VCaP (cell line): ENCODE measurements around the gene C19orf25.

Experiments used
- H3K27ac ChIP-seq: fragments of 450-650 bp; 2 replicates; pipeline ENCODE4 v1.5.1; 2017
- TF ChIP-seq, protein P1 (sequence below): fragments of 450-650 bp; conservative IDR thresholded peaks from 2 replicates; pipeline ENCODE4 v1.5.1; 2017; ENCODE audit warnings: mild to moderate bottlenecking, moderate library complexity

The C19orf25 gene

GRCh38 chr19:1460033-1460995, 18.7 kb downstream of the C19orf25 start:
- no peak overlapping the region for H3K27ac ChIP-seq
- TF ChIP-seq, protein P1, sequence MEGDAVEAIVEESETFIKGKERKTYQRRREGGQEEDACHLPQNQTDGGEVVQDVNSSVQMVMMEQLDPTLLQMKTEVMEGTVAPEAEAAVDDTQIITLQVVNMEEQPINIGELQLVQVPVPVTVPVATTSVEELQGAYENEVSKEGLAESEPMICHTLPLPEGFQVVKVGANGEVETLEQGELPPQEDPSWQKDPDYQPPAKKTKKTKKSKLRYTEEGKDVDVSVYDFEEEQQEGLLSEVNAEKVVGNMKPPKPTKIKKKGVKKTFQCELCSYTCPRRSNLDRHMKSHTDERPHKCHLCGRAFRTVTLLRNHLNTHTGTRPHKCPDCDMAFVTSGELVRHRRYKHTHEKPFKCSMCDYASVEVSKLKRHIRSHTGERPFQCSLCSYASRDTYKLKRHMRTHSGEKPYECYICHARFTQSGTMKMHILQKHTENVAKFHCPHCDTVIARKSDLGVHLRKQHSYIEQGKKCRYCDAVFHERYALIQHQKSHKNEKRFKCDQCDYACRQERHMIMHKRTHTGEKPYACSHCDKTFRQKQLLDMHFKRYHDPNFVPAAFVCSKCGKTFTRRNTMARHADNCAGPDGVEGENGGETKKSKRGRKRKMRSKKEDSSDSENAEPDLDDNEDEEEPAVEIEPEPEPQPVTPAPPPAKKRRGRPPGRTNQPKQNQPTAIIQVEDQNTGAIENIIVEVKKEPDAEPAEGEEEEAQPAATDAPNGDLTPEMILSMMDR = no peak

GRCh38 chr19:1459479-1459878, 19.5 kb downstream of the C19orf25 start:
- TF ChIP-seq, protein P1 = no peak
- no peak overlapping the region for H3K27ac ChIP-seq

DNA sequence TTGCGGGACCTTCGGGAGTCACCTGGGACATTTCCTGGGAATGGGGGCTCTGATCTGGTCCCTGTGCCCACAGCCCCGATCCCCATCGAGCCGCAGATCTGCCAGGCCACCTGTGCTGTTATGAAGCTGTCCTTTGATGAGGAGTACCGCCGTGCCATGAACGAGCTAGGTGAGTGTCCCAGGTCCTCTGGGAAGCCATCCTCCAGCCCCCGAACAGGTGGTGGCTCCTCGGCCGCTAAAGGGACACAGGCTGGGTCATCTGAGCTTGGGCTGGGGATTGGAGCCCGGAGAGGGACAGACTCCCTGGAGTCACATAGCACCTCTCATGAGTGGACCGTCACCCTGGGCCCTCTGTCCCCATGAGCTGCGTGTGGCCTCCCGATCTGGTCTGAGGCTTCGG, 21.1 kb downstream of the C19orf25 start:
- TF ChIP-seq, protein P1 = no peak
- no peak overlapping the region for H3K27ac ChIP-seq

GRCh38 chr19:1457031-1457739, 21.8 kb downstream of the C19orf25 start:
- H3K27ac ChIP-seq = no peak overlapping the region
- TF ChIP-seq, protein P1 = no peak

DNA sequence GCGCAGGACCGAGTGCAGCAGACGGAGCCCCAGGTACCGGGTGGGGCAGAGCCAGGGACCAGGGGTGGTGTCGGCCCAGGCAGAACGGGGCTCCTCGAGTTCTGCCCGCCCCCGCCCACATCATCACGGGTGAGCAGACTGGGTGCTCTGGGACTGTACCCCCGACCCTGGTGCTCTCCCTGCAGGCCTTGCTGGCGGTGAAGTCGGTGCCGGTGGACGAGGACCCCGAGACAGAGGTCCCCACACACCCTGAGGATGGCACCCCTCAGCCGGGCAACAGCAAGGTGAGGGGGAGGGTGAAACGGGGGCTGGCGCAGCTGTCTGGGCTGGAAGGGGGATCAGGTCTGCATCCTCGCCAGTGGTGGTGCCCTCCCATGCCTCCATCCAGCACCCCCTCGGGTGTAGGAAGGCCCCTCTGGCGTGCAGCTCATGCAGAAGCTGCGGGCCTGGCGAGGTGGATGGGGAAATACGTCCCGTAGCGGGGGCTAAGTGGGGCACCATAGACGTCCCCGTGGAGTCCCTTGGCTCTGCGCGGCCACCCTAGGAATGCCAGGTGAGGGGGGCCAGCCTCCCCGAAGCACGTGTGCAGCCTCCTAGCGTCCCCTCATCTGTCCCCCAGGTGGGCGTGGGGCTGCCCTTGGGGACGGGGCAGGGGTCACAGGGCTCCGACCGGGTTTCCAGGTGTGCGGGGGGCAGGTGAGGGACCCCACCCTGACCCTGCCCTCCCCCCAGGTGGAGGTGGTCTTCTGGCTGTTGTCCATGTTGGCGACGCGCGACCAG, 22.7 kb downstream of the C19orf25 start:
- no peak overlapping the region for H3K27ac ChIP-seq

GRCh38 chr19:1455336-1456120, 23.5 kb downstream of the C19orf25 start:
- peak overlapping the region; percentile 55 for H3K27ac ChIP-seq
- TF ChIP-seq, protein P1 = no peak

More for the DNA sequence above, 22.7 kb downstream of the C19orf25 start:
- TF ChIP-seq, protein P1 = no peak
